GM23338 (cell line): Measurements from ENCODE around the gene SHOX. TPM values are rescaled to one million over a fixed set of nuclear protein-coding genes. Genes with fewer than 3 reads are reported as not detected.

ENCODE experiments used
- ATAC-seq: fragments of 200-7000 bp; cut with Tn5 transposase; 3 replicates; pipeline ENCODE4 v1.9.1; 2020
- DNase-seq: peaks from one replicate; pipeline ENCODE4 v3.0.0-alpha.2; 2015; ENCODE audit warnings: low spot score
- H2AFZ ChIP-seq: fragments of 200-600 bp; sonication (generic); 2 replicates; pipeline ENCODE4 v1.8.0; 2016; ENCODE audit warnings: antibody characterized with exemption, mild to moderate bottlenecking, moderate library complexity
- H3F3A ChIP-seq: fragments of 200-600 bp; sonication (generic); replicated peaks from 2 replicates; pipeline ENCODE4 v1.8.0; 2017; ENCODE audit warnings: antibody characterized with exemption, mixed run types, low read depth
- H3K27ac ChIP-seq: fragments of 200-600 bp; sonication (generic); 2 replicates; pipeline ENCODE4 v1.6.1; 2016; ENCODE audit warnings: low read depth
- H3K27me3 ChIP-seq: fragments of 200-600 bp; sonication (generic); 2 replicates; pipeline ENCODE4 v1.8.0; 2016; ENCODE audit warnings: mild to moderate bottlenecking, mixed run types, moderate library complexity; ENCODE audit not compliant: insufficient read depth
- H3K36me3 ChIP-seq: fragments of 200-600 bp; sonication (generic); 2 replicates; pipeline ENCODE4 v1.8.0; 2016; ENCODE audit warnings: mild to moderate bottlenecking; ENCODE audit not compliant: insufficient read depth
- H3K4me1 ChIP-seq: fragments of 200-600 bp; sonication (generic); 2 replicates; pipeline ENCODE4 v1.8.0; 2016; ENCODE audit warnings: mild to moderate bottlenecking, moderate library complexity; ENCODE audit not compliant: insufficient read depth
- H3K4me2 ChIP-seq: fragments of 200-600 bp; sonication (generic); 2 replicates; pipeline ENCODE4 v1.7.1; 2017; ENCODE audit warnings: mixed run types
- H3K4me3 ChIP-seq: fragments of 200-600 bp; sonication (generic); 2 replicates; pipeline ENCODE4 v1.6.1; 2016; ENCODE audit warnings: mixed run types
- H3K79me2 ChIP-seq: fragments of 200-600 bp; sonication (generic); replicated peaks from 2 replicates; pipeline ENCODE4 v1.8.0; 2017; ENCODE audit warnings: mild to moderate bottlenecking; ENCODE audit not compliant: insufficient read depth
- H3K9me2 ChIP-seq: fragments of 200-600 bp; sonication (generic); 2 replicates; pipeline ENCODE4 v1.8.0; 2017; ENCODE audit not compliant: insufficient read depth
- H4K20me1 ChIP-seq: fragments of 200-600 bp; sonication (generic); replicated peaks from 2 replicates; pipeline ENCODE4 v1.8.0; 2017; ENCODE audit warnings: mild to moderate bottlenecking; ENCODE audit not compliant: insufficient read depth
- H3K27ac Mint-ChIP-seq: 2 replicates; pipeline ENCODE4 v1.8.0; 2020; ENCODE audit warnings: inconsistent platforms, mild to moderate bottlenecking, moderate library complexity, mixed read lengths
- H3K27me3 Mint-ChIP-seq: 3 replicates; pipeline ENCODE4 v1.8.0; 2022; ENCODE audit warnings: low read depth, mild to moderate bottlenecking, moderate library complexity, mixed read lengths, inconsistent platforms; ENCODE audit not compliant: insufficient read depth, poor library complexity
- H3K36me3 Mint-ChIP-seq: 3 replicates; pipeline ENCODE4 v1.8.0; 2021; ENCODE audit warnings: low read depth, mild to moderate bottlenecking, inconsistent platforms, moderate library complexity, mixed read lengths
- H3K4me1 Mint-ChIP-seq: 3 replicates; pipeline ENCODE4 v1.8.0; 2020; ENCODE audit warnings: mild to moderate bottlenecking, inconsistent platforms, mixed read lengths
- H3K4me3 Mint-ChIP-seq: 3 replicates; pipeline ENCODE4 v1.8.0; 2021; ENCODE audit warnings: moderate library complexity, mild to moderate bottlenecking, inconsistent platforms, mixed read lengths
- H3K9me3 Mint-ChIP-seq: 3 replicates; pipeline ENCODE4 v1.8.0; 2020; ENCODE audit warnings: moderate library complexity, mild to moderate bottlenecking, inconsistent platforms, mixed read lengths
- CREB1 ChIP-seq: fragments of 250-450 bp; sonication (Bioruptor Pico); IDR thresholded peaks from 2 replicates; pipeline ENCODE4 v1.5.0; 2020; ENCODE audit warnings: low read depth, mild to moderate bottlenecking, moderate library complexity
- ETS1 ChIP-seq: IDR thresholded peaks from 2 replicates; pipeline ENCODE4 v1.6.1; 2016; ENCODE audit warnings: antibody characterized with exemption
- EZH2phosphoT487 ChIP-seq: fragments of 200-600 bp; sonication (generic); IDR thresholded peaks from one replicate; pipeline ENCODE4 v1.8.1; 2018; ENCODE audit warnings: antibody characterized with exemption; ENCODE audit not compliant: unreplicated experiment
- JUNB ChIP-seq: IDR thresholded peaks from one replicate; pipeline ENCODE4 v1.6.1; 2016; ENCODE audit warnings: antibody characterized with exemption; ENCODE audit not compliant: unreplicated experiment
- NANOG ChIP-seq: IDR thresholded peaks from 2 replicates; pipeline ENCODE4 v1.6.1; 2016; ENCODE audit warnings: antibody characterized with exemption, borderline replicate concordance
- POLR2AphosphoS5 ChIP-seq: IDR thresholded peaks from 2 replicates; pipeline ENCODE4 v1.6.1; 2016; ENCODE audit warnings: antibody characterized with exemption, low read depth
- REST ChIP-seq: IDR thresholded peaks from one replicate; pipeline ENCODE4 v1.6.1; 2018; ENCODE audit warnings: antibody characterized with exemption; ENCODE audit not compliant: unreplicated experiment
- STAT1 ChIP-seq: IDR thresholded peaks from one replicate; pipeline ENCODE4 v1.6.1; 2016; ENCODE audit warnings: antibody characterized with exemption; ENCODE audit not compliant: unreplicated experiment
- ZNF114 ChIP-seq: fragments of 250-450 bp; sonication (Bioruptor Pico); IDR thresholded peaks from 2 replicates; pipeline ENCODE4 v1.5.0; 2020; ENCODE audit warnings: mild to moderate bottlenecking, moderate library complexity
- polyA plus RNA-seq: library from polyadenylated mRNA; unstranded; fragments of >200 nt; fragmentation: Nextera tagmentation; extraction: Ambion mirVana; gene quantifications from 2 replicates; pipeline ENCODE4 v1.2.1, GENCODE V29; 2016
- total RNA-seq: library from RNA; depleted of rRNA; stranded (reverse); fragments of >200 nt; shearing (Covaris generic); gene quantifications from 2 replicates; pipeline ENCODE4 v1.2.3, GENCODE V29; 2014
- TF ChIP-seq, protein P1 (sequence below): fragments of 250-450 bp; sonication (Bioruptor Pico); IDR thresholded peaks from 2 replicates; pipeline ENCODE4 v1.5.0; 2020; ENCODE audit warnings: mild to moderate bottlenecking, moderate library complexity
- TF ChIP-seq, protein P2 (sequence below), 2 experiments: fragments of 200-600 bp in 1 of 2; sonication (generic) in 1 of 2; conservative IDR thresholded peaks; 2 replicates each; pipeline versions ENCODE4 v1.5.1 to v1.6.1; 2016 to 2017; ENCODE audit warnings: antibody characterized with exemption in 2 of 2, low read depth in 2 of 2, mild to moderate bottlenecking in 2 of 2, moderate library complexity in 1 of 2

SHOX gene
- total and polyA plus RNA-seq, 2 experiments from 2014 or later = not detected

GRCh38 chrX:642436-643240 lies 12.0 kb downstream of the SHOX start (continued):
- TF ChIP-seq, protein P1, sequence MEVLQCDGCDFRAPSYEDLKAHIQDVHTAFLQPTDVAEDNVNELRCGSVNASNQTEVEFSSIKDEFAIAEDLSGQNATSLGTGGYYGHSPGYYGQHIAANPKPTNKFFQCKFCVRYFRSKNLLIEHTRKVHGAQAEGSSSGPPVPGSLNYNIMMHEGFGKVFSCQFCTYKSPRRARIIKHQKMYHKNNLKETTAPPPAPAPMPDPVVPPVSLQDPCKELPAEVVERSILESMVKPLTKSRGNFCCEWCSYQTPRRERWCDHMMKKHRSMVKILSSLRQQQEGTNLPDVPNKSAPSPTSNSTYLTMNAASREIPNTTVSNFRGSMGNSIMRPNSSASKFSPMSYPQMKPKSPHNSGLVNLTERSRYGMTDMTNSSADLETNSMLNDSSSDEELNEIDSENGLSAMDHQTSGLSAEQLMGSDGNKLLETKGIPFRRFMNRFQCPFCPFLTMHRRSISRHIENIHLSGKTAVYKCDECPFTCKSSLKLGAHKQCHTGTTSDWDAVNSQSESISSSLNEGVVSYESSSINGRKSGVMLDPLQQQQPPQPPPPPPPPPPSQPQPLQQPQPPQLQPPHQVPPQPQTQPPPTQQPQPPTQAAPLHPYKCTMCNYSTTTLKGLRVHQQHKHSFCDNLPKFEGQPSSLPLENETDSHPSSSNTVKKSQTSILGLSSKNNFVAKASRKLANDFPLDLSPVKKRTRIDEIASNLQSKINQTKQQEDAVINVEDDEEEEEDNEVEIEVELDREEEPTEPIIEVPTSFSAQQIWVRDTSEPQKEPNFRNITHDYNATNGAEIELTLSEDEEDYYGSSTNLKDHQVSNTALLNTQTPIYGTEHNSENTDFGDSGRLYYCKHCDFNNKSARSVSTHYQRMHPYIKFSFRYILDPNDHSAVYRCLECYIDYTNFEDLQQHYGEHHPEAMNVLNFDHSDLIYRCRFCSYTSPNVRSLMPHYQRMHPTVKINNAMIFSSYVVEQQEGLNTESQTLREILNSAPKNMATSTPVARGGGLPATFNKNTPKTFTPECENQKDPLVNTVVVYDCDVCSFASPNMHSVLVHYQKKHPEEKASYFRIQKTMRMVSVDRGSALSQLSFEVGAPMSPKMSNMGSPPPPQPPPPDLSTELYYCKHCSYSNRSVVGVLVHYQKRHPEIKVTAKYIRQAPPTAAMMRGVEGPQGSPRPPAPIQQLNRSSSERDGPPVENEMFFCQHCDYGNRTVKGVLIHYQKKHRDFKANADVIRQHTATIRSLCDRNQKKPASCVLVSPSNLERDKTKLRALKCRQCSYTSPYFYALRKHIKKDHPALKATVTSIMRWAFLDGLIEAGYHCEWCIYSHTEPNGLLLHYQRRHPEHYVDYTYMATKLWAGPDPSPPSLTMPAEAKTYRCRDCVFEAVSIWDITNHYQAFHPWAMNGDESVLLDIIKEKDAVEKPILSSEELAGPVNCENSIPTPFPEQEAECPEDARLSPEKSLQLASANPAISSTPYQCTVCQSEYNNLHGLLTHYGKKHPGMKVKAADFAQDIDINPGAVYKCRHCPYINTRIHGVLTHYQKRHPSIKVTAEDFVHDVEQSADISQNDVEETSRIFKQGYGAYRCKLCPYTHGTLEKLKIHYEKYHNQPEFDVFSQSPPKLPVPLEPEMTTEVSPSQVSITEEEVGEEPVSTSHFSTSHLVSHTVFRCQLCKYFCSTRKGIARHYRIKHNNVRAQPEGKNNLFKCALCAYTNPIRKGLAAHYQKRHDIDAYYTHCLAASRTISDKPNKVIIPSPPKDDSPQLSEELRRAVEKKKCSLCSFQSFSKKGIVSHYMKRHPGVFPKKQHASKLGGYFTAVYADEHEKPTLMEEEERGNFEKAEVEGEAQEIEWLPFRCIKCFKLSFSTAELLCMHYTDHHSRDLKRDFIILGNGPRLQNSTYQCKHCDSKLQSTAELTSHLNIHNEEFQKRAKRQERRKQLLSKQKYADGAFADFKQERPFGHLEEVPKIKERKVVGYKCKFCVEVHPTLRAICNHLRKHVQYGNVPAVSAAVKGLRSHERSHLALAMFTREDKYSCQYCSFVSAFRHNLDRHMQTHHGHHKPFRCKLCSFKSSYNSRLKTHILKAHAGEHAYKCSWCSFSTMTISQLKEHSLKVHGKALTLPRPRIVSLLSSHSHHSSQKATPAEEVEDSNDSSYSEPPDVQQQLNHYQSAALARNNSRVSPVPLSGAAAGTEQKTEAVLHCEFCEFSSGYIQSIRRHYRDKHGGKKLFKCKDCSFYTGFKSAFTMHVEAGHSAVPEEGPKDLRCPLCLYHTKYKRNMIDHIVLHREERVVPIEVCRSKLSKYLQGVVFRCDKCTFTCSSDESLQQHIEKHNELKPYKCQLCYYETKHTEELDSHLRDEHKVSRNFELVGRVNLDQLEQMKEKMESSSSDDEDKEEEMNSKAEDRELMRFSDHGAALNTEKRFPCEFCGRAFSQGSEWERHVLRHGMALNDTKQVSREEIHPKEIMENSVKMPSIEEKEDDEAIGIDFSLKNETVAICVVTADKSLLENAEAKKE (CRISPR knock-in tag) = no peak

DNA sequence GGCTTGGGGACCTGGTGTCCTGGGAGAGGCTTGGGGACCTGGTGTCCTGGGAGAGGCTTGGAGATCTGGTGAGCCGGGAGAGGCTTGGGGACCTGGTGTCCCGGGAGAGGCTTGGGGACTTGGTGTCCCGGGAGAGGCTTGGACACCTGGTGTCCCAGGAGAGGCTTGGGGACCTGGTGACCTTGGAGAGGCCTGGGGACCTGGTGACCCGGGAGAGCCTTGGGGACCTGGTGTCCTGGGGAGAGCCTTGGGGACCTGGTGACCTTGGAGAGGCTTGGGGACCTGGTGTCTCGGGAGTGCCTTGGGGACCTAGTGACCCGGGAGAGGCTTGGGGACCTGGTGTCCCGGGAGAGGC lies 12.6 kb downstream of the SHOX start:
- no peak for DNase-seq
- Histone ChIP-seq H3K4me1 (peaks cover 26% of the 10 kb centered on the region), H3K79me2 (no peaks in the 10 kb centered on the region), H3K9me2 (no peaks in the 10 kb centered on the region), H3K4me3 (no peak overlapping the region), H3K27me3 (peaks cover 88% of the 10 kb centered on the region), H3K4me2 (no peak overlapping the region), H2AFZ (no peak overlapping the region), H3K36me3 (peaks cover 3% of the 10 kb centered on the region; the same call in 1 of the 2 replicates), H3F3A (peaks cover 5% of the 10 kb centered on the region; the same call in 1 of the 2 replicates), H4K20me1 (0 out of 2 replicates have a peak, but pooled peaks cover 3% of the 10 kb centered on the region), H3K27ac (no peak overlapping the region)
- H3K4me1 Mint-ChIP-seq = peaks cover under 1% of the 10 kb centered on the region; the same call in 1 of the 3 replicates
- no peak for ATAC-seq
- peaks cover 35% of the 10 kb centered on the region for H3K27me3 Mint-ChIP-seq
- H3K9me3 Mint-ChIP-seq = peaks cover 77% of the 10 kb centered on the region
- H3K36me3 Mint-ChIP-seq = peaks cover 26% of the 10 kb centered on the region
- no peak overlapping the region for H3K27ac Mint-ChIP-seq
- H3K4me3 Mint-ChIP-seq = no peak overlapping the region
- TF ChIP-seq ETS1 (no peak), POLR2AphosphoS5 (no peak), STAT1 (no peak), NANOG (no peak), REST (no peak), CREB1 (CRISPR knock-in tag) (no peak), EZH2phosphoT487 (no peak), ZNF114 (CRISPR knock-in tag) (no peak), JUNB (no peak)
- TF ChIP-seq, protein P2, sequence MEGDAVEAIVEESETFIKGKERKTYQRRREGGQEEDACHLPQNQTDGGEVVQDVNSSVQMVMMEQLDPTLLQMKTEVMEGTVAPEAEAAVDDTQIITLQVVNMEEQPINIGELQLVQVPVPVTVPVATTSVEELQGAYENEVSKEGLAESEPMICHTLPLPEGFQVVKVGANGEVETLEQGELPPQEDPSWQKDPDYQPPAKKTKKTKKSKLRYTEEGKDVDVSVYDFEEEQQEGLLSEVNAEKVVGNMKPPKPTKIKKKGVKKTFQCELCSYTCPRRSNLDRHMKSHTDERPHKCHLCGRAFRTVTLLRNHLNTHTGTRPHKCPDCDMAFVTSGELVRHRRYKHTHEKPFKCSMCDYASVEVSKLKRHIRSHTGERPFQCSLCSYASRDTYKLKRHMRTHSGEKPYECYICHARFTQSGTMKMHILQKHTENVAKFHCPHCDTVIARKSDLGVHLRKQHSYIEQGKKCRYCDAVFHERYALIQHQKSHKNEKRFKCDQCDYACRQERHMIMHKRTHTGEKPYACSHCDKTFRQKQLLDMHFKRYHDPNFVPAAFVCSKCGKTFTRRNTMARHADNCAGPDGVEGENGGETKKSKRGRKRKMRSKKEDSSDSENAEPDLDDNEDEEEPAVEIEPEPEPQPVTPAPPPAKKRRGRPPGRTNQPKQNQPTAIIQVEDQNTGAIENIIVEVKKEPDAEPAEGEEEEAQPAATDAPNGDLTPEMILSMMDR (conservative IDR thresholded peaks at IDR 0.05; ENCODE audit: low read depth in 2 of 2) = no peak
